ENCODE results near the gene PRAC2.

PRAC2 gene

DNA sequence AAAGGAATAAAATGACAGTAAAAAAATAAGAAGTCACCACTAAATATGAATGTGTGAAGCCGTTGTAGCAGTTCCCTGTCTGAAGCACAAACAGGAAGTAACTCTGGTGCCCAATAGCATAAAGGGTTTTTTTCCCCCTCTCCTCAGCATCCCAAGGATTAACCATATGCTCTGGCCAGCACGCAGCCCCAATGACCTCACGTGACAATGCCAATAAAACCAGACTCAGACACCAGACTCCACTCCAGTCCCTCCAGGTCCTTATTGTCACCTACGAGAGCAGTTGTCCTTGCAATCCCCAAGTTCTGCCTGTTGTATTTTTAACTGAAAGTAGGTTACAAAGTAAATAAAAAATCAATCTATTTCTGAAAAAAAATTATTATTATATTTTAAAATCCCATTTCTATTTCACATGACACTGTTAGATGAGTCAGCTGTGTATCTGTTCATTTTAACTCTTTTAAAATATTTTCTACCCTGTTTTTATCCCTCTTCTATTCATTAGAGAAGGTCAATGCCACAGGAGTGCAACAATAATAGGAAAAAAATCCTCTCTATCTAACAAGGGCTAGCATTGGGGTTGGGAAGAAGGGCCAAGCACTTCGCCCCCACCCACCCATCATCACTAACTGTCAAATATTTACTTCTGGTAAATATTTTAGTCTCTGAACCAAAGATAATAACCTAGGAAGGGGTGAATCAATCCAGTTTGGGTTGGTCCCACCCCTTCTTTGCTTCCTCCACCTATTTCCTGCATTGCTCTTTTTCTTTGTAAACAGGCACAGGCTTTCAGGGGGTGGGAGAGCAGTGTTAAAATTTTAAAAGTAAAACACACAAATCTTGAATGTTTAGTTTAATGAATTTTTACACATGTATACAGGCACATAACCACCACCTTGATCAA, 7.2 kb upstream of the PRAC2 start:
- no peak for TF ChIP-seq FOXM1 (IDR thresholded peaks at IDR 0.05; ENCODE audit: borderline replicate concordance, low read depth)
- TF ChIP-seq, protein P1, sequence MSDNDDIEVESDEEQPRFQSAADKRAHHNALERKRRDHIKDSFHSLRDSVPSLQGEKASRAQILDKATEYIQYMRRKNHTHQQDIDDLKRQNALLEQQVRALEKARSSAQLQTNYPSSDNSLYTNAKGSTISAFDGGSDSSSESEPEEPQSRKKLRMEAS (IDR thresholded peaks at IDR 0.05): no peak
- no peak for TF ChIP-seq CEBPB (IDR thresholded peaks at IDR 0.05)
- TF ChIP-seq EGR1 (IDR thresholded peaks at IDR 0.05): no peak
- no peak for TF ChIP-seq ZBTB7A (IDR thresholded peaks at IDR 0.05; ENCODE audit: low read depth)
- no peak for TF ChIP-seq TCF12 (IDR thresholded peaks at IDR 0.05; ENCODE audit: low read depth)
- no peak for TF ChIP-seq RAD21 (IDR thresholded peaks at IDR 0.05; ENCODE audit: low read depth)
- TF ChIP-seq, protein P2, sequence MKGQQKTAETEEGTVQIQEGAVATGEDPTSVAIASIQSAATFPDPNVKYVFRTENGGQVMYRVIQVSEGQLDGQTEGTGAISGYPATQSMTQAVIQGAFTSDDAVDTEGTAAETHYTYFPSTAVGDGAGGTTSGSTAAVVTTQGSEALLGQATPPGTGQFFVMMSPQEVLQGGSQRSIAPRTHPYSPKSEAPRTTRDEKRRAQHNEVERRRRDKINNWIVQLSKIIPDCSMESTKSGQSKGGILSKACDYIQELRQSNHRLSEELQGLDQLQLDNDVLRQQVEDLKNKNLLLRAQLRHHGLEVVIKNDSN (IDR thresholded peaks at IDR 0.05): no peak
- TF ChIP-seq CREB1 (IDR thresholded peaks at IDR 0.05; ENCODE audit: low read depth): no peak
- TF ChIP-seq, protein P3, sequence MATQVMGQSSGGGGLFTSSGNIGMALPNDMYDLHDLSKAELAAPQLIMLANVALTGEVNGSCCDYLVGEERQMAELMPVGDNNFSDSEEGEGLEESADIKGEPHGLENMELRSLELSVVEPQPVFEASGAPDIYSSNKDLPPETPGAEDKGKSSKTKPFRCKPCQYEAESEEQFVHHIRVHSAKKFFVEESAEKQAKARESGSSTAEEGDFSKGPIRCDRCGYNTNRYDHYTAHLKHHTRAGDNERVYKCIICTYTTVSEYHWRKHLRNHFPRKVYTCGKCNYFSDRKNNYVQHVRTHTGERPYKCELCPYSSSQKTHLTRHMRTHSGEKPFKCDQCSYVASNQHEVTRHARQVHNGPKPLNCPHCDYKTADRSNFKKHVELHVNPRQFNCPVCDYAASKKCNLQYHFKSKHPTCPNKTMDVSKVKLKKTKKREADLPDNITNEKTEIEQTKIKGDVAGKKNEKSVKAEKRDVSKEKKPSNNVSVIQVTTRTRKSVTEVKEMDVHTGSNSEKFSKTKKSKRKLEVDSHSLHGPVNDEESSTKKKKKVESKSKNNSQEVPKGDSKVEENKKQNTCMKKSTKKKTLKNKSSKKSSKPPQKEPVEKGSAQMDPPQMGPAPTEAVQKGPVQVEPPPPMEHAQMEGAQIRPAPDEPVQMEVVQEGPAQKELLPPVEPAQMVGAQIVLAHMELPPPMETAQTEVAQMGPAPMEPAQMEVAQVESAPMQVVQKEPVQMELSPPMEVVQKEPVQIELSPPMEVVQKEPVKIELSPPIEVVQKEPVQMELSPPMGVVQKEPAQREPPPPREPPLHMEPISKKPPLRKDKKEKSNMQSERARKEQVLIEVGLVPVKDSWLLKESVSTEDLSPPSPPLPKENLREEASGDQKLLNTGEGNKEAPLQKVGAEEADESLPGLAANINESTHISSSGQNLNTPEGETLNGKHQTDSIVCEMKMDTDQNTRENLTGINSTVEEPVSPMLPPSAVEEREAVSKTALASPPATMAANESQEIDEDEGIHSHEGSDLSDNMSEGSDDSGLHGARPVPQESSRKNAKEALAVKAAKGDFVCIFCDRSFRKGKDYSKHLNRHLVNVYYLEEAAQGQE (IDR thresholded peaks at IDR 0.05; ENCODE audit: low read depth): no peak
- no peak for TF ChIP-seq TAF1 (IDR thresholded peaks at IDR 0.05; ENCODE audit: low read depth)
- no peak for TF ChIP-seq EP300 (IDR thresholded peaks at IDR 0.05; ENCODE audit: borderline replicate concordance)
- TF ChIP-seq TEAD4 (IDR thresholded peaks at IDR 0.05): no peak
- TF ChIP-seq YY1 (IDR thresholded peaks at IDR 0.05; ENCODE audit: low read depth): no peak
- TF ChIP-seq NFIC (IDR thresholded peaks at IDR 0.05): no peak

DNA sequence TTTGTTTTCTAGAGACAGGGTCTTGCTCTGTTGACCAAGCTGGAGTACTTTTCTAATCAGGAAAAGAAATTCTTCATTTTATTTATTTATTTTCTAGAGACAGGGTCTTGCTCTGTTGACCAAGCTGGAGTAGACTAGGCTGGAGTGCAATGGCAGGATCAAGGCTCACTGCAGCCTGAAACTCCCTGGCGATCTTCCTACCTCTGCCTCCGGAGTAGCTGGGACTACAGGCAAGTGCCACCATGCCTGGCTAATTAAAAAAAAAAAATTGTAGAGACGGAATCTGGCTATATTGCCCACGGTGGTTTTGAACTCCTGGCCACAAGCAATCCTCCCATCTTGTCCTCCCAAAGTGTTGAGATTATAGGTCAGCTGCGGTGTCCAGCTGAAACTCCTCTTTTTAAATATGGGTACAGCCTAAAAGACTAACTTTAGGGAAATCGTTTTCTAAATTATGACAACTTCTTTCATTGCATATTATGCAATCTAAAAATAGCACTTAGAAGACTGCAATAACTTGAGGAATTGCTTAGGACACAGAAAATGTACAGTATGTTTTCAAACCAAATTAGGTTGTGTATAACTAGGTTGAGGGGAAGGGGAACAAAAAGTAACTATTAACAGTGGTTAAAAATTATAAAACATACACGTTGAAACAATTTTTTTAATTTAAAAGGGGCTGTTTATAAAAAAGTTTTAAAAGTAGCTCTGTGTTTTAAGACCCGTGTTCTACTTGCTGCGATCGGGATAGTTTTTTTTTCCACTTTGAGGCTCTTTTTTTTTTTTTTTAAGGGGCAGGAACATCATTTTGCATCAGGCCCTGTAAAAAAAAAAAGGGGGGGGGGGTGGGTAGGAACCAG, 5.4 kb upstream of the PRAC2 start:
- no peak for TF ChIP-seq ZBTB7A (IDR thresholded peaks at IDR 0.05; ENCODE audit: low read depth)
- no peak for TF ChIP-seq YY1 (IDR thresholded peaks at IDR 0.05; ENCODE audit: low read depth)
- no peak for TF ChIP-seq NFIC (IDR thresholded peaks at IDR 0.05)
- TF ChIP-seq TCF12 (IDR thresholded peaks at IDR 0.05; ENCODE audit: low read depth): no peak
- TF ChIP-seq EGR1 (IDR thresholded peaks at IDR 0.05): no peak
- TF ChIP-seq, protein P1 (IDR thresholded peaks at IDR 0.05): no peak
- no peak for TF ChIP-seq RAD21 (IDR thresholded peaks at IDR 0.05; ENCODE audit: low read depth)
- no peak for TF ChIP-seq TEAD4 (IDR thresholded peaks at IDR 0.05)
- TF ChIP-seq, protein P2 (IDR thresholded peaks at IDR 0.05): no peak

DNA sequence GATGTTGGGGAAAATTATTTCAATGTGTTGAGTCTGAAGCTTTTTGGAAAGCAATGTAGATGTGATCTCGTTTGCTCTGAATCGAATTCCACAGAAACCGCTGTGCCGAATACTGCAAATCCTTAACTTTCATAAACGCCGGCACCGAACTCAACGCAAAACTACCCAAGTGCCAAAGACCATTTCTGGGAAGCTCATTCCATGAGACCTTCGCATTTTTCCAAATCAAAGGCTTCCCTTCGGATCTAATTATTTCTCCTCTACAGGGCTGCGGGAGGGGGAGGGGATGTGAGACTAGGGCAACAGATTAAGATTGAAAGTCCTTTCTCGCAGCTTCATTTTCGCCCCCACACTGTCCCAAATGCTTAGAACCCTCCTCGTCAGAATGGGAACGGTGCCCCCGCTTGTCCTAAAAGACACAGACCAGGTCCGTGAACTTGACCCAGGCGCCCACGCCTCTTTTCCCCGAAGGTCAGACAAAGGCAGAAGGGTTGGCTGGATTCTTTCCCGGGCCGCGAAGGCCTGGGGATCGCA, 4.7 kb upstream of the PRAC2 start:
- no peak for TF ChIP-seq FOXM1 (IDR thresholded peaks at IDR 0.05; ENCODE audit: borderline replicate concordance, low read depth)
- TF ChIP-seq YY1 (IDR thresholded peaks at IDR 0.05; ENCODE audit: low read depth): no peak
- no peak for TF ChIP-seq CREB1 (IDR thresholded peaks at IDR 0.05; ENCODE audit: low read depth)
- TF ChIP-seq EGR1 (IDR thresholded peaks at IDR 0.05): no peak
- TF ChIP-seq, protein P3 (IDR thresholded peaks at IDR 0.05; ENCODE audit: low read depth): no peak
- no peak for TF ChIP-seq TCF12 (IDR thresholded peaks at IDR 0.05; ENCODE audit: low read depth)
- no peak for TF ChIP-seq ZBTB7A (IDR thresholded peaks at IDR 0.05; ENCODE audit: low read depth)
- no peak for TF ChIP-seq TEAD4 (IDR thresholded peaks at IDR 0.05)
- TF ChIP-seq, protein P1 (IDR thresholded peaks at IDR 0.05): no peak
- no peak for TF ChIP-seq CEBPB (IDR thresholded peaks at IDR 0.05)
- TF ChIP-seq, protein P2 (IDR thresholded peaks at IDR 0.05): no peak
